GM21825 (cell line): Measurements from ENCODE around the gene CDCA8.
"Not testable (repeated sequence)": the region's sequence is repeated elsewhere in the genome, so short reads cannot be mapped to it uniquely, and the experiment has no call there.

Source experiments
- ATAC-seq: cut with Tn5 transposase; IDR thresholded peaks from one replicate; pipeline ENCODE4 v1.9.1; 2021; ENCODE audit warnings: mild to moderate bottlenecking, moderate library complexity; ENCODE audit not compliant: unreplicated experiment

The CDCA8 gene

GRCh38 chr1:37672136-37672870 lies 20.0 kb upstream of the CDCA8 start:
- ATAC-seq, result no peak

GRCh38 chr1:37673920-37674319 lies 18.4 kb upstream of the CDCA8 start:
- no peak for ATAC-seq

GRCh38 chr1:37676281-37677142 lies 15.8 kb upstream of the CDCA8 start:
- no peak for ATAC-seq

GRCh38 chr1:37677143-37677439 lies 15.2 kb upstream of the CDCA8 start:
- no peak for ATAC-seq

GRCh38 chr1:37677808-37678207 lies 14.5 kb upstream of the CDCA8 start:
- no peak for ATAC-seq

- no peak for ATAC-seq
These were observed 11.4 kb upstream of the CDCA8 start for GRCh38 chr1:37680933-37681332.

- ATAC-seq, result no peak
These were observed 9.9 kb upstream of the CDCA8 start for GRCh38 chr1:37682334-37682987.

- ATAC-seq, result not testable (repeated sequence)
These were observed 8.1 kb upstream of the CDCA8 start for GRCh38 chr1:37684182-37684581.

GRCh38 chr1:37685722-37686121 lies 6.6 kb upstream of the CDCA8 start:
- no peak for ATAC-seq

GRCh38 chr1:37687764-37688163 lies 4.6 kb upstream of the CDCA8 start:
- not testable (repeated sequence) for ATAC-seq

- ATAC-seq, result no peak
These were observed 3.4 kb upstream of the CDCA8 start for GRCh38 chr1:37688926-37689325.

GRCh38 chr1:37691497-37692077 lies 729 bp upstream of the CDCA8 start:
- ATAC-seq, result peak; percentile 11

- no peak for ATAC-seq
These were observed 489 bp downstream of the CDCA8 start for GRCh38 chr1:37692834-37693175.

- no peak for ATAC-seq
These were observed 4.8 kb downstream of the CDCA8 start for GRCh38 chr1:37697090-37697489.

GRCh38 chr1:37697737-37698136 lies 5.4 kb downstream of the CDCA8 start:
- no peak for ATAC-seq

GRCh38 chr1:37699147-37699546 lies 6.8 kb downstream of the CDCA8 start:
- no peak for ATAC-seq

GRCh38 chr1:37701051-37701450 lies 8.7 kb downstream of the CDCA8 start:
- ATAC-seq, result no peak

- no peak for ATAC-seq
These were observed 10.7 kb downstream of the CDCA8 start for GRCh38 chr1:37703061-37703460.

- no peak for ATAC-seq
These were observed 12.7 kb downstream of the CDCA8 start for GRCh38 chr1:37704966-37705365.

GRCh38 chr1:37705399-37705798 lies 13.1 kb downstream of the CDCA8 start:
- no peak for ATAC-seq

- no peak for ATAC-seq
These were observed 16.2 kb downstream of the CDCA8 start for GRCh38 chr1:37708471-37708870.

GRCh38 chr1:37714226-37714625 lies 21.9 kb downstream of the CDCA8 start:
- no peak for ATAC-seq
